GM12891 (cell line): Measurements from ENCODE around the gene CKAP5.

Experiments
- POLR2A ChIP-seq: IDR thresholded peaks from 2 replicates; pipeline ENCODE4 v1.6.1; 2011; ENCODE audit warnings: low read depth, low read length, control low read depth
- POLR2AphosphoS5 ChIP-seq: IDR thresholded peaks from 2 replicates; pipeline ENCODE4 v1.6.1; 2011; ENCODE audit warnings: low read depth, low read length, control low read depth
- SPI1 ChIP-seq: IDR thresholded peaks from 2 replicates; pipeline ENCODE4 v1.6.1; 2011; ENCODE audit warnings: low read depth, low read length, control low read depth

DNA sequence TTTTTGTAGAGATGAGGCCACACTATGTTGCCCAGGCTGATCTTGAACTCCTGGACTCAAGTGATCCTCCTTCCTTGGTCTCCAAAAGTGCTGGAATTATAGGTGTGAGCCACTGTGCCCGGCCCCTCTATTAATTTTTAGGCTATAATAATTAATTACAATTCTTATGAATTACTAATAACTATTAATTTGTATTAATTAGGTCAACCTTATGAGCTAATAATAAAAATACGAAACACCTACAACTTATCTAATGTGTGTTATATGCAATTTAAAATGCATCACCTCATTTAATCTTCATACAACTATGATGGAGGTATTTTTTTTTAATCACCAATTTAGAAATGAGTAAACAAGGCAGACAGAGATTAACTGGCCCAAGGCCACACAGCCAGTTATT, 46.0 kb upstream of the CKAP5 start:
- TF ChIP-seq POLR2AphosphoS5 (no peak), POLR2A (no peak), SPI1 (no peak)
